Right lobe of liver (tissue), 6 donors: ENCODE results near the gene NUDT9. TPM values are rescaled to one million over a fixed set of nuclear protein-coding genes. Genes with fewer than 3 reads are reported as not detected.
"Not testable (repeated sequence)": the region's sequence is repeated elsewhere in the genome, so short reads cannot be mapped to it uniquely, and the experiment has no call there.

ENCODE experiments used
- ATAC-seq, 4 donors: fragments of 200-7000 bp; cut with Tn5 transposase; one replicate each; pipeline ENCODE4 v1.9.1; 2020; ENCODE audit warnings: mild to moderate bottlenecking in 4 of 4, moderate library complexity in 4 of 4
- DNase-seq, 3 donors: peaks; one replicate each; pipeline ENCODE4 v3.0.0-alpha.2; 2020
- H3K27ac ChIP-seq, 3 donors: fragments of 200-600 bp; one replicate each; pipeline ENCODE4 v1.8.0; 2022
- H3K27me3 ChIP-seq, 2 donors: fragments of 200-600 bp; one replicate each; pipeline ENCODE4 v1.8.0; 2022
- H3K36me3 ChIP-seq, 4 donors: fragments of 200-600 bp; sonication (generic) in 1 of 4; one replicate each; pipeline versions ENCODE4 v1.5.1 to v1.8.0; 2017 to 2022; ENCODE audit warnings: control low read depth in 1 of 4
- H3K4me1 ChIP-seq, 4 donors: fragments of 200-600 bp; sonication (generic) in 1 of 4; one replicate each; pipeline versions ENCODE4 v1.5.1 to v1.8.0; 2017 to 2022; ENCODE audit warnings: control low read depth in 1 of 4
- H3K4me3 ChIP-seq, 3 donors: fragments of 200-600 bp; one replicate each; pipeline ENCODE4 v1.8.0; 2022
- H3K9me3 ChIP-seq, 4 donors: fragments of 200-600 bp; sonication (generic) in 1 of 4; one replicate each; pipeline versions ENCODE4 v1.5.1 to v1.8.0; 2017 to 2022; ENCODE audit warnings: control low read depth in 1 of 4
- CTCF ChIP-seq, 4 donors: fragments of 200-600 bp in 3 of 4; fragments of 450-650 bp in 1 of 4; IDR thresholded peaks; one replicate each; pipeline versions ENCODE4 v1.5.1 to v1.8.0; 2016 to 2022; ENCODE audit warnings: antibody characterized with exemption in 4 of 4, mild to moderate bottlenecking in 2 of 4
- POLR2A ChIP-seq: fragments of 450-650 bp; IDR thresholded peaks from one replicate; pipeline ENCODE4 v1.6.1; 2017; ENCODE audit warnings: antibody characterized with exemption, mild to moderate bottlenecking
- WGBS: methylation state at CpG from one replicate; pipeline ENCODE4 v1.1.6; 2018; ENCODE audit warnings: low coverage, low lambda C conversion rate; ENCODE audit not compliant: insufficient coverage; ENCODE audit errors: missing lambda C conversion rate; 5-methylcytosine and 5-hydroxymethylcytosine counted together
- intact Hi-C, 2 donors: fragments of 100-400 bp; cut with DNase I; formaldehyde crosslinking; loops; one replicate each; pipeline versions ENCODE4 v1.11.2 to v1.14.1; 2022
- total RNA-seq, 6 experiments: library from RNA; depleted of rRNA in 2 of 6; stranded (reverse); fragments of >200 nt in 2 of 6; fragmentation: NEBNext Ultra II Directional in 3 of 6; extraction: Animal tissue kit (Norgen Biotek cat#: 25700) in 3 of 6; gene quantifications; one replicate each; pipeline versions ENCODE4 v1.1.0 to v1.2.4, GENCODE V29; 2016 to 2023
- donor health status: DM: no; HTN: yes; CAD: no.
- donor health status: DM: no; HTN: no; CAD: no.
- donor health status: DM: no; HTN: no; CAD: no.
- donor health status: DM: no; HTN: yes; CAD: no.
- donor health status: DM: no; HTN: yes; CAD: no.

NUDT9 gene
- total RNA-seq, 6 experiments from 2014 or later: 13.3 to 53.5 (median 21.2) TPM

GRCh38 chr4:87433342-87433741 is 11.0 kb downstream of the NUDT9 start:
- TF ChIP-seq CTCF (IDR thresholded peaks at IDR 0.05) (no peak), POLR2A (no peak)
- no peak overlapping the region for H3K27ac ChIP-seq
- H3K9me3 ChIP-seq: no peaks in the 10 kb centered on the region
- intact Hi-C loops: no loop called here
- WGBS: 90% methylated on average over 2 of the region's 2 CpGs
- no peak for ATAC-seq
- H3K27me3 ChIP-seq: no peaks in the 10 kb centered on the region
- DNase-seq: no peak
- H3K4me1 ChIP-seq: peaks cover 0 to 12% (median 0%) of the 10 kb centered on the region in 4 donors
- H3K4me3 ChIP-seq: no peak overlapping the region
- H3K36me3 ChIP-seq: peaks cover 0 to 17% (median 0%) of the 10 kb centered on the region in 4 donors

GRCh38 chr4:87442889-87443288 is 20.5 kb downstream of the NUDT9 start:
- intact Hi-C loops: no loop called here
- DNase-seq (no peak), ATAC-seq (no peak)
- WGBS: 82% methylated on average over 3 of the region's 3 CpGs
- H3K4me3 ChIP-seq: no peak overlapping the region
- H3K36me3 ChIP-seq: peaks cover 0 to 47% (median 13%) of the 10 kb centered on the region in 4 donors
- H3K9me3 ChIP-seq: no peaks in the 10 kb centered on the region
- H3K27me3 ChIP-seq: no peaks in the 10 kb centered on the region
- TF ChIP-seq CTCF (IDR thresholded peaks at IDR 0.05) (no peak), POLR2A (no peak)
- no peak overlapping the region for H3K27ac ChIP-seq
- no peaks in the 10 kb centered on the region for H3K4me1 ChIP-seq

GRCh38 chr4:87444741-87445140 is 22.4 kb downstream of the NUDT9 start:
- Histone ChIP-seq H3K4me3 (no peak overlapping the region), H3K9me3 (no peaks in the 10 kb centered on the region), H3K27me3 (no peaks in the 10 kb centered on the region), H3K27ac (no peak overlapping the region), H3K4me1 (no peaks in the 10 kb centered on the region), H3K36me3 (peaks cover 0 to 34% (median 13%) of the 10 kb centered on the region in 4 donors)
- TF ChIP-seq CTCF (IDR thresholded peaks at IDR 0.05) (no peak), POLR2A (no peak)
- DNase-seq: no peak
- 93% methylated on average over 1 of the region's 1 CpG for WGBS
- intact Hi-C loops: no loop called here
- ATAC-seq: no peak

- intact Hi-C loops: no loop called here
- Histone ChIP-seq H3K9me3 (no peaks in the 10 kb centered on the region), H3K4me3 (no peak overlapping the region), H3K36me3 (peaks cover 0 to 41% (median 13%) of the 10 kb centered on the region in 4 donors), H3K27ac (no peak overlapping the region), H3K4me1 (no peaks in the 10 kb centered on the region), H3K27me3 (no peaks in the 10 kb centered on the region)
- WGBS: 50% methylated on average over 2 of the region's 3 CpGs
- DNase-seq: no peak
- TF ChIP-seq CTCF (IDR thresholded peaks at IDR 0.05) (no peak), POLR2A (no peak)
- ATAC-seq: no peak
Measured at GRCh38 chr4:87445964-87446363, 23.6 kb downstream of the NUDT9 start.

GRCh38 chr4:87446375-87446774 is 24.0 kb downstream of the NUDT9 start:
- H3K36me3 ChIP-seq: peaks cover 0 to 45% (median 15%) of the 10 kb centered on the region in 4 donors
- H3K9me3 ChIP-seq, H3K4me3 ChIP-seq, DNase-seq, H3K27ac ChIP-seq, H3K4me1 ChIP-seq, H3K27me3 ChIP-seq, ATAC-seq, intact Hi-C loops: not testable (repeated sequence)
- 94% methylated on average over 6 of the region's 6 CpGs for WGBS
